H1 (cell line): Measurements from ENCODE around the gene EIPR1. TPM values are rescaled to one million over a fixed set of nuclear protein-coding genes. Genes with fewer than 3 reads are reported as not detected.

Experiments
- ASH2L ChIP-seq: fragments of 200-600, 300-600 bp; sonication (generic); IDR thresholded peaks from one replicate; pipeline ENCODE4 v1.7.1; 2017; ENCODE audit warnings: low read length
- BCL11A ChIP-seq, 2 experiments: IDR thresholded peaks; one replicate each; pipeline ENCODE4 v1.6.1; 2011; ENCODE audit warnings: low read depth in 2 of 2, low read length in 2 of 2, mild to moderate bottlenecking in 2 of 2
- BRCA1 ChIP-seq: IDR thresholded peaks from 2 replicates; pipeline ENCODE4 v1.6.1; 2012; ENCODE audit warnings: low read depth, low read length, improper control_type of control experiment
- CHD1 ChIP-seq: IDR thresholded peaks from 2 replicates; pipeline ENCODE4 v1.6.1; 2012; ENCODE audit warnings: low read depth, low read length, improper control_type of control experiment
- CHD7 ChIP-seq: fragments of 300-600 bp; sonication (generic); IDR thresholded peaks from 2 replicates; pipeline ENCODE4 v1.7.1; 2012; ENCODE audit warnings: low read length, moderate library complexity, mild to moderate bottlenecking, inconsistent platforms; ENCODE audit not compliant: insufficient replicate concordance
- CTBP2 ChIP-seq: IDR thresholded peaks from 2 replicates; pipeline ENCODE4 v1.7.0; 2011; ENCODE audit warnings: borderline replicate concordance, mild to moderate bottlenecking, moderate library complexity, mixed read lengths, low read length; ENCODE audit not compliant: insufficient read depth, insufficient read length
- HDAC2 ChIP-seq, 2 experiments: fragments of 300-600 bp in 1 of 2; sonication (generic) in 1 of 2; IDR thresholded peaks; 2 replicates each; pipeline ENCODE4 v1.6.1; 2011 to 2012; ENCODE audit warnings: low read depth in 2 of 2, low read length in 2 of 2, mild to moderate bottlenecking in 2 of 2, moderate library complexity in 2 of 2, borderline replicate concordance in 1 of 2, inconsistent platforms in 1 of 2
- NRF1 ChIP-seq: IDR thresholded peaks from 2 replicates; pipeline ENCODE4 v1.6.1; 2011; ENCODE audit warnings: mild to moderate bottlenecking, low read depth, low read length, improper control_type of control experiment
- RNF2 ChIP-seq: fragments of 200-900, 300-1000 bp; sonication (generic); IDR thresholded peaks from 2 replicates; pipeline ENCODE4 v1.7.1; 2016; ENCODE audit warnings: borderline replicate concordance, low read depth, mild to moderate bottlenecking, antibody characterized with exemption, low read length; ENCODE audit not compliant: poor library complexity, severe bottlenecking; ENCODE audit errors: missing control alignments
- SUZ12 ChIP-seq: fragments of 200-600 bp; sonication (generic); IDR thresholded peaks from 2 replicates; pipeline ENCODE4 v1.6.1; 2012; ENCODE audit warnings: mild to moderate bottlenecking, inconsistent platforms, low read length, moderate library complexity, mixed read lengths
- polyA plus RNA-seq, 7 experiments: library from polyadenylated mRNA; depleted of rRNA in 3 of 7; stranded (reverse) in 5 of 7; unstranded in 2 of 7; fragments of >200 nt in 5 of 7; fragments of 200-250 nt in 2 of 7; gene quantifications; 1 replicate in 5 of 7; 2 replicates in 1 of 7; 4 replicates in 1 of 7; pipeline versions ENCODE4 v1.2.1 to v1.2.3, GENCODE V29; 2011 to 2013; ENCODE audit warnings: missing spikeins in 2 of 7, mixed read lengths in 2 of 7
- total RNA-seq: library from RNA; stranded (reverse); fragmentation: NEBNext Ultra II Directional; extraction: Animal tissue kit (Norgen Biotek cat#: 25700); gene quantifications from 2 replicates; pipeline ENCODE4 v1.2.1, GENCODE V29; 2021

Gene EIPR1
- total and polyA plus RNA-seq, 2 of the 8 experiments (the other 6 are each of a cell fraction or from before 2014, with no cell fraction given), result 26.3 to 56.4 TPM

GRCh38 chr2:3288470-3289170 is 89.0 kb downstream of the EIPR1 start (continued):
- TF ChIP-seq CHD7 (no peak), ASH2L (no peak), RNF2 (no peak), CHD1 (no peak), CTBP2 (no peak), NRF1 (no peak), SUZ12 (no peak), BCL11A (IDR thresholded peaks at IDR 0.05; ENCODE audit: low read depth in 2 of 2, low read length in 2 of 2) (no peak), BRCA1 (no peak), HDAC2 (IDR thresholded peaks at IDR 0.05; ENCODE audit: borderline replicate concordance in 1 of 2, low read depth in 2 of 2, low read length in 2 of 2) (no peak)
